NCI-H2227 (cell line): ENCODE measurements around the gene ACACB.
A peak's percentile ranks its signal among the peaks of the same experiment; 100 is the strongest.
"Not testable (repeated sequence)": the region's sequence is repeated elsewhere in the genome, so short reads cannot be mapped to it uniquely, and the experiment has no call there.

Experiments used
- DNase-seq: peaks from one replicate; lab custom pipeline; 2025; ENCODE audit not compliant: unreplicated experiment; lab: John Stamatoyannopoulos, UW

The ACACB gene

GRCh38 chr12:109139360-109139759, 23.0 kb downstream of the ACACB start:
- no peak for DNase-seq

- no peak for DNase-seq
These were observed 23.4 kb downstream of the ACACB start for GRCh38 chr12:109139791-109140190.

- no peak for DNase-seq
These were observed 24.2 kb downstream of the ACACB start for GRCh38 chr12:109140560-109140959.

GRCh38 chr12:109144224-109144623, 27.8 kb downstream of the ACACB start:
- DNase-seq, result no peak

- DNase-seq, result not testable (repeated sequence)
These were observed 30.7 kb downstream of the ACACB start for GRCh38 chr12:109147126-109147525.

GRCh38 chr12:109147954-109148353, 31.6 kb downstream of the ACACB start:
- DNase-seq, result no peak

GRCh38 chr12:109150124-109150640, 33.8 kb downstream of the ACACB start:
- DNase-seq, result no peak

GRCh38 chr12:109151457-109151856, 35.1 kb downstream of the ACACB start:
- DNase-seq, result no peak

GRCh38 chr12:109153821-109154441, 37.5 kb downstream of the ACACB start:
- no peak for DNase-seq

GRCh38 chr12:109154451-109155438, 38.4 kb downstream of the ACACB start:
- peak; percentile 88 for DNase-seq

- DNase-seq, result no peak
These were observed 39.6 kb downstream of the ACACB start for GRCh38 chr12:109156036-109156435.

- DNase-seq, result no peak
These were observed 40.2 kb downstream of the ACACB start for GRCh38 chr12:109156586-109156985.

GRCh38 chr12:109157986-109158385, 41.6 kb downstream of the ACACB start:
- DNase-seq, result no peak

- DNase-seq, result no peak
These were observed 44.0 kb downstream of the ACACB start for GRCh38 chr12:109160433-109160832.

GRCh38 chr12:109160873-109161272, 44.5 kb downstream of the ACACB start:
- DNase-seq, result no peak

- DNase-seq, result no peak
These were observed 46.2 kb downstream of the ACACB start for GRCh38 chr12:109162551-109162950.

GRCh38 chr12:109163167-109163566, 46.8 kb downstream of the ACACB start:
- DNase-seq, result no peak

- DNase-seq, result no peak
These were observed 49.2 kb downstream of the ACACB start for GRCh38 chr12:109165599-109165998.

- no peak for DNase-seq
These were observed 50.0 kb downstream of the ACACB start for GRCh38 chr12:109166371-109166770.

- no peak for DNase-seq
These were observed 51.4 kb downstream of the ACACB start for GRCh38 chr12:109167781-109168180.

- no peak for DNase-seq
These were observed 52.9 kb downstream of the ACACB start for GRCh38 chr12:109169262-109169661.

GRCh38 chr12:109169686-109170085, 53.3 kb downstream of the ACACB start:
- DNase-seq, result no peak
